ENCODE measurements around the gene PLD1. TPM values are rescaled to one million over a fixed set of nuclear protein-coding genes. Genes with fewer than 3 reads are reported as not detected.
"Not testable (repeated sequence)": the region's sequence is repeated elsewhere in the genome, so short reads cannot be mapped to it uniquely, and the experiment has no call there.

The PLD1 gene
- total RNA-seq, 1 donor from 2014 or later: 1.0 TPM

- Mint-ChIP-seq H3K4me1 (ENCODE audit: low read depth) (peaks cover 38% of the 10 kb centered on the region), H3K27me3 (ENCODE audit: low read depth) (peaks cover 8% of the 10 kb centered on the region), H3K36me3 (ENCODE audit: low read depth) (peaks cover 9% of the 10 kb centered on the region), H3K4me3 (ENCODE audit: low read depth) (no peak overlapping the region), H3K9me3 (peaks cover 7% of the 10 kb centered on the region), H3K27ac (no peak overlapping the region)
- DNase-seq (ENCODE audit: low spot score): no peak
- intact Hi-C loops (cut with micrococcal nuclease): loop anchor here (5.0 kb wide), 3 partner anchors 48 to 603 kb away; no protein-coding TSS in a partner anchor
Measured at GRCh38 chr3:171564748-171565480, 245.4 kb downstream of the PLD1 start.

- intact Hi-C loops (cut with micrococcal nuclease): loop anchor here (2.0 to 5.0 kb wide), 3 partner anchors 46 to 316 kb away; no protein-coding TSS in a partner anchor
- Mint-ChIP-seq H3K4me1 (ENCODE audit: low read depth) (peaks cover 48% of the 10 kb centered on the region), H3K36me3 (ENCODE audit: low read depth) (peaks cover 12% of the 10 kb centered on the region), H3K27me3 (ENCODE audit: low read depth) (peaks cover 2% of the 10 kb centered on the region), H3K27ac (peak overlapping the region; percentile 45), H3K9me3 (peaks cover 7% of the 10 kb centered on the region), H3K4me3 (ENCODE audit: low read depth) (no peak overlapping the region)
- no peak for DNase-seq (ENCODE audit: low spot score)
Measured at GRCh38 chr3:171563298-171563697, 247.0 kb downstream of the PLD1 start.

- H3K27me3 Mint-ChIP-seq (ENCODE audit: low read depth): not testable (repeated sequence)
- intact Hi-C loops (cut with micrococcal nuclease): loop anchor here (1.0 to 5.0 kb wide), 4 partner anchors 45 to 373 kb away; no protein-coding TSS in a partner anchor
Measured at GRCh38 chr3:171562459-171562858, 247.8 kb downstream of the PLD1 start.

GRCh38 chr3:171561596-171562323, 248.5 kb downstream of the PLD1 start:
- H3K4me3 Mint-ChIP-seq (ENCODE audit: low read depth): peak overlapping the region; percentile 58
- H3K36me3 Mint-ChIP-seq (ENCODE audit: low read depth): peaks cover 12% of the 10 kb centered on the region
- H3K9me3 Mint-ChIP-seq: peaks cover 7% of the 10 kb centered on the region
- intact Hi-C loops (cut with micrococcal nuclease): loop anchor here (1.0 to 5.0 kb wide), 5 partner anchors 44 to 372 kb away; partner anchors contain the start of gene TNIK
- no peak for DNase-seq (ENCODE audit: low spot score)
- H3K27me3 Mint-ChIP-seq (ENCODE audit: low read depth): no peaks in the 10 kb centered on the region
- peaks cover 55% of the 10 kb centered on the region for H3K4me1 Mint-ChIP-seq (ENCODE audit: low read depth)
- peak overlapping the region; percentile 98 for H3K27ac Mint-ChIP-seq

More at GRCh38 chr3:171562459-171562858, 247.8 kb downstream of the PLD1 start:
- Mint-ChIP-seq H3K4me3 (ENCODE audit: low read depth) (peak overlapping the region; percentile 58), H3K36me3 (ENCODE audit: low read depth) (peaks cover 12% of the 10 kb centered on the region), H3K27ac (peak overlapping the region; percentile 98), H3K4me1 (ENCODE audit: low read depth) (peaks cover 55% of the 10 kb centered on the region)
- not testable (repeated sequence) for DNase-seq (ENCODE audit: low spot score); H3K9me3 Mint-ChIP-seq

GRCh38 chr3:171559586-171559985, 250.7 kb downstream of the PLD1 start:
- H3K27ac Mint-ChIP-seq: no peak overlapping the region
- no peak for DNase-seq (ENCODE audit: low spot score)
- H3K36me3 Mint-ChIP-seq (ENCODE audit: low read depth): peaks cover 12% of the 10 kb centered on the region
- H3K9me3 Mint-ChIP-seq: peaks cover 7% of the 10 kb centered on the region
- no peak overlapping the region for H3K4me3 Mint-ChIP-seq (ENCODE audit: low read depth)
- H3K27me3 Mint-ChIP-seq (ENCODE audit: low read depth): no peaks in the 10 kb centered on the region
- H3K4me1 Mint-ChIP-seq (ENCODE audit: low read depth): peaks cover 52% of the 10 kb centered on the region
- intact Hi-C loops (cut with micrococcal nuclease): no loop called here

GRCh38 chr3:171558188-171558696, 252.0 kb downstream of the PLD1 start:
- DNase-seq (ENCODE audit: low spot score): no peak
- intact Hi-C loops (cut with micrococcal nuclease): no loop called here
- Mint-ChIP-seq H3K9me3 (peaks cover 7% of the 10 kb centered on the region), H3K4me1 (ENCODE audit: low read depth) (peaks cover 47% of the 10 kb centered on the region), H3K27me3 (ENCODE audit: low read depth) (no peaks in the 10 kb centered on the region), H3K36me3 (ENCODE audit: low read depth) (peaks cover 12% of the 10 kb centered on the region), H3K27ac (peak overlapping the region; percentile 19), H3K4me3 (ENCODE audit: low read depth) (no peak overlapping the region)

- peaks cover 11% of the 10 kb centered on the region for H3K36me3 Mint-ChIP-seq (ENCODE audit: low read depth)
- intact Hi-C loops (cut with micrococcal nuclease): no loop called here
Measured at GRCh38 chr3:171557173-171557572, 253.1 kb downstream of the PLD1 start.

GRCh38 chr3:171556574-171557145, 253.6 kb downstream of the PLD1 start:
- Mint-ChIP-seq H3K4me3 (ENCODE audit: low read depth) (no peak overlapping the region), H3K9me3 (peaks cover 4% of the 10 kb centered on the region), H3K4me1 (ENCODE audit: low read depth) (peaks cover 38% of the 10 kb centered on the region), H3K27me3 (ENCODE audit: low read depth) (no peaks in the 10 kb centered on the region), H3K27ac (no peak overlapping the region), H3K36me3 (ENCODE audit: low read depth) (peaks cover 9% of the 10 kb centered on the region)
- DNase-seq (ENCODE audit: low spot score): no peak
- intact Hi-C loops (cut with micrococcal nuclease): no loop called here

More at GRCh38 chr3:171557173-171557572, 253.1 kb downstream of the PLD1 start:
- H3K9me3 Mint-ChIP-seq: peaks cover 6% of the 10 kb centered on the region
- DNase-seq (ENCODE audit: low spot score): no peak
- H3K4me3 Mint-ChIP-seq (ENCODE audit: low read depth): no peak overlapping the region
- H3K27ac Mint-ChIP-seq: no peak overlapping the region
- no peaks in the 10 kb centered on the region for H3K27me3 Mint-ChIP-seq (ENCODE audit: low read depth)
- peaks cover 43% of the 10 kb centered on the region for H3K4me1 Mint-ChIP-seq (ENCODE audit: low read depth)

- Mint-ChIP-seq H3K4me3 (ENCODE audit: low read depth) (no peak overlapping the region), H3K27me3 (ENCODE audit: low read depth) (no peaks in the 10 kb centered on the region), H3K36me3 (ENCODE audit: low read depth) (peaks cover 6% of the 10 kb centered on the region), H3K9me3 (peaks cover 2% of the 10 kb centered on the region), H3K27ac (no peak overlapping the region), H3K4me1 (ENCODE audit: low read depth) (peaks cover 32% of the 10 kb centered on the region)
- intact Hi-C loops (cut with micrococcal nuclease): no loop called here
- DNase-seq (ENCODE audit: low spot score): no peak
Measured at GRCh38 chr3:171556148-171556547, 254.1 kb downstream of the PLD1 start.

GRCh38 chr3:171553086-171553485, 257.2 kb downstream of the PLD1 start:
- DNase-seq (ENCODE audit: low spot score): no peak
- Mint-ChIP-seq H3K27me3 (ENCODE audit: low read depth) (no peaks in the 10 kb centered on the region), H3K36me3 (ENCODE audit: low read depth) (no peaks in the 10 kb centered on the region), H3K4me1 (ENCODE audit: low read depth) (peaks cover 14% of the 10 kb centered on the region), H3K4me3 (ENCODE audit: low read depth) (no peak overlapping the region), H3K27ac (no peak overlapping the region), H3K9me3 (no peaks in the 10 kb centered on the region)
- intact Hi-C loops (cut with micrococcal nuclease): no loop called here

- intact Hi-C loops (cut with micrococcal nuclease): no loop called here
- Mint-ChIP-seq H3K27me3 (ENCODE audit: low read depth) (no peaks in the 10 kb centered on the region), H3K27ac (no peak overlapping the region)
Measured at GRCh38 chr3:171552531-171552930, 257.8 kb downstream of the PLD1 start.

GRCh38 chr3:171551296-171551695, 259.0 kb downstream of the PLD1 start:
- Mint-ChIP-seq H3K27ac (no peak overlapping the region), H3K9me3 (no peaks in the 10 kb centered on the region), H3K4me1 (ENCODE audit: low read depth) (peaks cover 4% of the 10 kb centered on the region), H3K36me3 (ENCODE audit: low read depth) (no peaks in the 10 kb centered on the region), H3K27me3 (ENCODE audit: low read depth) (no peaks in the 10 kb centered on the region), H3K4me3 (ENCODE audit: low read depth) (no peak overlapping the region)
- intact Hi-C loops (cut with micrococcal nuclease): no loop called here
- DNase-seq (ENCODE audit: low spot score): no peak

More at GRCh38 chr3:171552531-171552930, 257.8 kb downstream of the PLD1 start:
- peaks cover 10% of the 10 kb centered on the region for H3K4me1 Mint-ChIP-seq (ENCODE audit: low read depth)
- no peaks in the 10 kb centered on the region for H3K9me3 Mint-ChIP-seq
- H3K4me3 Mint-ChIP-seq (ENCODE audit: low read depth): no peak overlapping the region
- no peak for DNase-seq (ENCODE audit: low spot score)
- no peaks in the 10 kb centered on the region for H3K36me3 Mint-ChIP-seq (ENCODE audit: low read depth)

Measured in activated T-helper 2 cell treated with anti-CD3 and anti-CD28 coated beads, Interferon-gamma antibody, Interleukin-2, Interleukin-4, amounts not matched to agents 10 μg/mL and 5 μg/mL and 100 μg/mL, durations not matched to agents 14 hours and 24 hours and 36 hours (primary cell).